ENCODE results near the gene CNTD1. TPM values are rescaled to one million over a fixed set of nuclear protein-coding genes. Genes with fewer than 3 reads are reported as not detected.

The CNTD1 gene
- total and polyA plus RNA-seq, 2 of the 4 experiments (the other 2 are of a cell fraction): not detected

DNA sequence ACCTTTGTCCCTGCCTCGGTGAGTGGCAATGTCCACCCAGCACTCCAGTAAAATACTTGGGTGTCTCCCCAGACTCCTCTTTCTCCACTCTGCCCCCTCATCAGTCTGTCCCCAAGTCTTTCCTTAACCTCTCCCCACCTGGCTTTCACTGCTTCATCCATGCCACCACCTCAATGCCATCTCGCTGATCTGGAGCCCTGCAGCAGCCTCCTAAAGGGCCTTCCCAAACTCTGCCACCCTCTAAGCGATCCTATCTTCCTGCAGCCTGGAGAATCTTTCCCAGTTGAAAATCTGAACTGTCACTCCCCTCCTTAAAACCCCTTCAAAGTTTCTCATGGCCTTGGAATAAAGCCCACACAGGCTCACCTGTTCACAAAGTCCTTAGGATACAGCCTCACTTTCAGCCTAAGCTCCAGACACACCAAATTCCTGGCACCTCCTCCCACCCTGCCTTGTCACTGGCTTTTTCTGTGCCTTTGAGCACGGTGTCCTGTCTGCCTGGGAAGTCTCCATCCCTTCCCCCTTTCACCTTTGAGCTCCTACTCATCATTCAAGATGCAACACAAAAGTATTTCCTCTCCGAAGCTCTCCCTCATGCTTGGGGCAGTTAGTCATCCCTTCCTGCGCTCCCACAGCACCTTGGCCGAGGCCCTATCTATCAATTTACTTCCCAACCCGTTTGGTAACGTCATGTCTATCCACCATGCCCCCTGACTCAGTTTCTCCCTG, 15.4 kb upstream of the CNTD1 start:
- no TSS peak for BruUV-seq (replicated peaks)
- peaks cover 0 to 47% of the 10 kb centered on the region in 2 experiments for H3K79me1 ChIP-seq (ENCODE audit: low read depth in 1 of 2, low read length in 2 of 2)
- dilution Hi-C loops (cut with HindIII; ENCODE audit: low sequenced_read_pairs, unreplicated experiment) (no loop called here), in situ Hi-C loops (cut with MboI; ENCODE audit: low sequenced_read_pairs) (no loop called here), intact Hi-C loops (cut with micrococcal nuclease) (no loop called here)
- H4K20me1 ChIP-seq (ENCODE audit: insufficient read depth, low read length): no peaks in the 10 kb centered on the region
- peak overlapping the region; percentile 99 for H2BK20ac ChIP-seq (ENCODE audit: low read depth, low read length)
- H3K4ac ChIP-seq (ENCODE audit: low read depth, low read length): peak overlapping the region; percentile 92
- 24% methylated on average over 6 of the region's 9 CpGs; no CpG with 5 or more reads in 1 of the 2 experiments for WGBS, 2 experiments (ENCODE audit: extremely low coverage in 2 of 2, insufficient read length in 1 of 2)
- H4K8ac ChIP-seq (ENCODE audit: low read depth in 2 of 2, low read length in 2 of 2): peak overlapping the region; percentile 0 to 86; a peak in 3 of 4 replicates
- H3K4me2 ChIP-seq (ENCODE audit: low read depth, low read length): peak overlapping the region; percentile 30
- peak overlapping the region; percentile 14; the same call in 1 of the 2 replicates for H4K5ac ChIP-seq (ENCODE audit: low read depth, low read length)
- H2AK5ac ChIP-seq (ENCODE audit: low read depth, low read length): peak overlapping the region; percentile 99
- no peaks in the 10 kb centered on the region for H3K9me3 ChIP-seq (ENCODE audit: control insufficient read depth, insufficient read depth, low read length)
- H3K14ac ChIP-seq (replicated peaks; ENCODE audit: low read depth, low read length): peak overlapping the region; percentile 90
- H3K36me3 ChIP-seq (ENCODE audit: control insufficient read depth, insufficient read depth, low read length): peaks cover 14% of the 10 kb centered on the region
- ChIA-PET CTCF (interaction anchor here (0.5 kb wide), 1 partner anchor 201 kb away, joined by 4 read pairs; no protein-coding TSS in a partner anchor), POLR2A (ENCODE audit: unreplicated experiment) (no interaction called here)
- peak overlapping the region; percentile 59 for H2BK5ac ChIP-seq (ENCODE audit: low read depth, low read length, poor library complexity, severe bottlenecking)
- peak overlapping the region; percentile 98 for H2AK9ac ChIP-seq (replicated peaks; ENCODE audit: low read depth, low read length, poor library complexity)
- no peak overlapping the region for H3K56ac ChIP-seq (ENCODE audit: extremely low read depth, insufficient read depth, low read length)
- H3K9me1 ChIP-seq (ENCODE audit: insufficient read depth, low read length): peaks cover 31% of the 10 kb centered on the region
- no peak overlapping the region for H3K9ac ChIP-seq (ENCODE audit: low read depth, low read length)
- H3K4me3 ChIP-seq (ENCODE audit: insufficient read depth, low read depth, low read length): no peak overlapping the region
- no peaks in the 10 kb centered on the region for H3K27me3 ChIP-seq (ENCODE audit: control insufficient read depth, insufficient read depth, low read length)
- H2AFZ ChIP-seq (replicated peaks; ENCODE audit: low read length, poor library complexity): peak overlapping the region; percentile 85
- H3K18ac ChIP-seq (ENCODE audit: low read depth, low read length): no peak overlapping the region
- ATAC-seq (ENCODE audit: low read depth): peak; percentile 47
- peak overlapping the region; percentile 73 for H3K23ac ChIP-seq (ENCODE audit: low read depth, low read length)
- peak overlapping the region; percentile 93 for H2BK120ac ChIP-seq (ENCODE audit: low read depth, low read length)
- H4K91ac ChIP-seq (ENCODE audit: insufficient read depth, low read depth, low read length): peak overlapping the region; percentile 90
- DNase-seq: peak; percentile 83
- TF ChIP-seq CEBPB (IDR thresholded peaks at IDR 0.05; ENCODE audit: low read depth, low read length) (peak; percentile 48; the same call in 1 of the 2 replicates), FOS (IDR thresholded peaks at IDR 0.05; ENCODE audit: low read depth, low read length) (peak; percentile 37; the same call in 1 of the 2 replicates), CHD1 (IDR thresholded peaks at IDR 0.05; ENCODE audit: low read depth, low read length) (no peak)
- peaks cover 26% of the 10 kb centered on the region for H3K4me1 ChIP-seq (ENCODE audit: control insufficient read depth, insufficient read depth, low read length)
- no peak overlapping the region; the same call in 1 of the 2 replicates for H3K27ac ChIP-seq (ENCODE audit: insufficient read depth, low read length)
- peak overlapping the region; percentile 4 for H2BK15ac ChIP-seq (ENCODE audit: low read depth, low read length)
